H1 (cell line): ENCODE results near the gene SVEP1. TPM values are rescaled to one million over a fixed set of nuclear protein-coding genes. Genes with fewer than 3 reads are reported as not detected.

Experiments used
- CTCF ChIA-PET: fragments of 300-600 bp; sonication (Branson Sonifier 250); formaldehyde crosslinking; loops from one replicate; lab custom pipeline; 2021; ENCODE audit not compliant: partially characterized antibody; lab: Charles Lee
- POLR2A ChIA-PET: fragments of 300-600 bp; sonication (Branson Sonifier 250); formaldehyde crosslinking; loops from one replicate; lab custom pipeline; 2021; ENCODE audit warnings: inconsistent platforms; ENCODE audit not compliant: partially characterized antibody; lab: Charles Lee
- DNase-seq, 2 experiments: peaks; one replicate each; pipeline versions ENCODE4 v3.0.0 to v3.0.0-alpha.2; 2010 to 2022; ENCODE audit warnings: low spot score in 2 of 2, low read depth in 1 of 2, mixed read lengths in 1 of 2
- FAIRE-seq: peaks from 2 replicates; lab custom pipeline; 2011; peaks lifted over from hg19 to GRCh38; lab: Jason Lieb, UNC
- H2AFZ ChIP-seq: 2 replicates; pipeline ENCODE4 v1.8.1; 2012; ENCODE audit warnings: low read length, inconsistent platforms
- H2AK5ac ChIP-seq: 2 replicates; pipeline ENCODE4 v1.6.1; 2013; ENCODE audit warnings: low read depth, low read length
- H2BK120ac ChIP-seq: replicated peaks from 2 replicates; pipeline ENCODE3; 2013; ENCODE audit warnings: low read depth, low read length, inconsistent platforms
- H2BK12ac ChIP-seq: 2 replicates; pipeline ENCODE4 v1.6.1; 2013; ENCODE audit warnings: low read depth, low read length
- H2BK15ac ChIP-seq: 2 replicates; pipeline ENCODE4 v1.6.1; 2013; ENCODE audit warnings: low read length
- H2BK20ac ChIP-seq: 2 replicates; pipeline ENCODE4 v1.6.1; 2013; ENCODE audit warnings: low read length
- H2BK5ac ChIP-seq: 2 replicates; pipeline ENCODE4 v1.6.1; 2013; ENCODE audit warnings: low read depth, low read length
- H3K14ac ChIP-seq: 2 replicates; pipeline ENCODE4 v1.6.1; 2013; ENCODE audit warnings: inconsistent platforms; ENCODE audit not compliant: insufficient read length
- H3K18ac ChIP-seq: 2 replicates; pipeline ENCODE4 v1.6.1; 2013; ENCODE audit warnings: low read length; ENCODE audit errors: extremely low read depth
- H3K23ac ChIP-seq: 2 replicates; pipeline ENCODE4 v1.6.1; 2013; ENCODE audit warnings: inconsistent platforms; ENCODE audit not compliant: insufficient read length
- H3K23me2 ChIP-seq: 2 replicates; pipeline ENCODE4 v1.6.1; 2013; ENCODE audit warnings: low read depth, low read length
- H3K27ac ChIP-seq: 2 replicates; pipeline ENCODE4 v1.6.1; 2011; ENCODE audit warnings: low read depth, low read length, inconsistent platforms
- H3K27me3 ChIP-seq, 4 experiments: replicated peaks in 1 of 4; 1 replicate in 1 of 4; 2 replicates in 3 of 4; pipeline versions ENCODE4 v1.6.1 to v1.8.1; 2011 to 2013; ENCODE audit warnings: low read length in 3 of 4, mild to moderate bottlenecking in 3 of 4, inconsistent platforms in 2 of 4, mixed read lengths in 2 of 4, moderate library complexity in 1 of 4; ENCODE audit not compliant: control insufficient read depth in 3 of 4, insufficient read depth in 3 of 4; ENCODE audit errors: extremely low read depth in 1 of 4
- H3K36me3 ChIP-seq, 4 experiments: 2 replicates each; pipeline versions ENCODE4 v1.6.1 to v1.8.1; 2011 to 2013; ENCODE audit warnings: mild to moderate bottlenecking in 4 of 4, low read length in 3 of 4, moderate library complexity in 2 of 4, control low read depth in 1 of 4, inconsistent platforms in 1 of 4; ENCODE audit not compliant: insufficient read depth in 4 of 4, control insufficient read depth in 2 of 4
- H3K4ac ChIP-seq: replicated peaks from 2 replicates; pipeline ENCODE3; 2013; ENCODE audit warnings: low read length, low read depth, mixed read lengths, inconsistent platforms; ENCODE audit not compliant: insufficient read length
- H3K4me1 ChIP-seq, 4 experiments: replicated peaks in 1 of 4; 1 replicate in 1 of 4; 2 replicates in 3 of 4; pipeline versions ENCODE4 v1.6.1 to v1.8.1; 2011 to 2013; ENCODE audit warnings: low read length in 3 of 4, inconsistent platforms in 2 of 4, mixed read lengths in 1 of 4; ENCODE audit not compliant: insufficient read depth in 4 of 4, control insufficient read depth in 3 of 4
- H3K4me2 ChIP-seq, 2 experiments: 2 replicates each; pipeline versions ENCODE4 v1.6.1 to v1.8.1; 2011 to 2013; ENCODE audit warnings: low read depth in 2 of 2, low read length in 2 of 2, control low read depth in 1 of 2, inconsistent platforms in 1 of 2, mild to moderate bottlenecking in 1 of 2; ENCODE audit not compliant: insufficient read depth in 1 of 2
- H3K4me3 ChIP-seq, 4 experiments: fragments of 200-600, 300-600 bp in 1 of 4; sonication (generic), shearing (Covaris generic), sonication (Bioruptor Twin) in 1 of 4; 2 replicates each; pipeline versions ENCODE4 v1.5.1 to v1.8.1; 2011 to 2016; ENCODE audit warnings: low read length in 4 of 4, low read depth in 3 of 4, control low read depth in 2 of 4, inconsistent platforms in 2 of 4, mild to moderate bottlenecking in 2 of 4, mixed read lengths in 1 of 4, moderate library complexity in 1 of 4; ENCODE audit not compliant: insufficient read depth in 2 of 4; ENCODE audit errors: extremely low read depth in 1 of 4
- H3K56ac ChIP-seq: replicated peaks from 2 replicates; pipeline ENCODE3; 2013; ENCODE audit warnings: low read depth, mild to moderate bottlenecking, mixed read lengths, low read length, inconsistent platforms; ENCODE audit not compliant: insufficient read length
- H3K79me1 ChIP-seq: 2 replicates; pipeline ENCODE4 v1.6.1; 2013; ENCODE audit warnings: low read depth, low read length, control low read depth
- H3K79me2 ChIP-seq, 2 experiments: 2 replicates each; pipeline versions ENCODE4 v1.6.1 to v1.8.1; 2012 to 2013; ENCODE audit warnings: low read length in 2 of 2, mild to moderate bottlenecking in 2 of 2, inconsistent platforms in 1 of 2; ENCODE audit not compliant: insufficient read depth in 2 of 2, control insufficient read depth in 1 of 2
- H3K9ac ChIP-seq, 4 experiments: replicated peaks in 1 of 4; 1 replicate in 1 of 4; 2 replicates in 3 of 4; pipeline versions ENCODE4 v1.6.1 to v1.8.1; 2011 to 2013; ENCODE audit warnings: low read depth in 3 of 4, low read length in 3 of 4, control low read depth in 2 of 4, mild to moderate bottlenecking in 2 of 4, moderate library complexity in 2 of 4, inconsistent platforms in 1 of 4; ENCODE audit errors: extremely low read depth in 1 of 4
- H3K9me3 ChIP-seq, 2 experiments: 2 replicates each; pipeline versions ENCODE4 v1.6.1 to v1.8.1; 2012 to 2013; ENCODE audit warnings: mild to moderate bottlenecking in 2 of 2, moderate library complexity in 2 of 2, control low read depth in 1 of 2, inconsistent platforms in 1 of 2, low read depth in 1 of 2, low read length in 1 of 2, mixed read lengths in 1 of 2; ENCODE audit not compliant: insufficient read depth in 2 of 2
- H4K20me1 ChIP-seq, 2 experiments: replicated peaks in 1 of 2; 2 replicates each; pipeline versions ENCODE3 to v1.8.1; 2011 to 2013; ENCODE audit warnings: inconsistent platforms in 2 of 2, low read length in 2 of 2, mild to moderate bottlenecking in 1 of 2; ENCODE audit not compliant: insufficient read depth in 2 of 2, control insufficient read depth in 1 of 2
- H4K5ac ChIP-seq: 2 replicates; pipeline ENCODE4 v1.6.1; 2013; ENCODE audit warnings: low read length, low read depth, mixed read lengths, inconsistent platforms; ENCODE audit not compliant: insufficient read length
- H4K8ac ChIP-seq: 2 replicates; pipeline ENCODE4 v1.8.0; 2013; ENCODE audit warnings: mild to moderate bottlenecking, moderate library complexity, low read length, inconsistent platforms; ENCODE audit not compliant: insufficient read depth; ENCODE audit errors: extremely low read depth
- H4K91ac ChIP-seq: replicated peaks from 2 replicates; pipeline ENCODE3; 2013; ENCODE audit warnings: low read length, mixed read lengths, inconsistent platforms; ENCODE audit not compliant: insufficient read length
- BACH1 ChIP-seq: IDR thresholded peaks from 2 replicates; pipeline ENCODE4 v1.6.1; 2012; ENCODE audit warnings: low read length, improper control_type of control experiment
- HDAC2 ChIP-seq, 2 experiments: fragments of 300-600 bp in 1 of 2; sonication (generic) in 1 of 2; IDR thresholded peaks; 2 replicates each; pipeline ENCODE4 v1.6.1; 2011 to 2012; ENCODE audit warnings: low read depth in 2 of 2, low read length in 2 of 2, mild to moderate bottlenecking in 2 of 2, moderate library complexity in 2 of 2, borderline replicate concordance in 1 of 2, inconsistent platforms in 1 of 2
- KDM4A ChIP-seq: IDR thresholded peaks from one replicate; pipeline ENCODE4 v1.7.1; 2012; ENCODE audit warnings: low read depth, mild to moderate bottlenecking, moderate library complexity, low read length, inconsistent platforms; ENCODE audit not compliant: severe bottlenecking
- PHF8 ChIP-seq: fragments of 200-600 bp; sonication (generic); conservative IDR thresholded peaks from 2 replicates; pipeline ENCODE4 v1.7.1; 2012; ENCODE audit warnings: low read depth, mild to moderate bottlenecking, inconsistent platforms, low read length, moderate library complexity
- RAD21 ChIP-seq, 2 experiments: IDR thresholded peaks in 1 of 2; conservative IDR thresholded peaks in 1 of 2; 2 replicates each; pipeline ENCODE4 v1.6.1; 2011; ENCODE audit warnings: low read depth in 2 of 2, low read length in 2 of 2, improper control_type of control experiment in 1 of 2, inconsistent platforms in 1 of 2, mild to moderate bottlenecking in 1 of 2, moderate library complexity in 1 of 2
- RXRA ChIP-seq: IDR thresholded peaks from 2 replicates; pipeline ENCODE4 v1.6.1; 2011; ENCODE audit warnings: low read depth, mild to moderate bottlenecking, low read length, moderate library complexity; ENCODE audit not compliant: insufficient read depth
- SIN3A ChIP-seq, 2 experiments: IDR thresholded peaks in 1 of 2; conservative IDR thresholded peaks in 1 of 2; 2 replicates each; pipeline ENCODE4 v1.6.1; 2011 to 2012; ENCODE audit warnings: low read length in 2 of 2, improper control_type of control experiment in 1 of 2, low read depth in 1 of 2, mild to moderate bottlenecking in 1 of 2
- SP1 ChIP-seq: IDR thresholded peaks from 2 replicates; pipeline ENCODE4 v1.6.1; 2011; ENCODE audit warnings: low read depth, low read length
- SUZ12 ChIP-seq: fragments of 200-600 bp; sonication (generic); IDR thresholded peaks from 2 replicates; pipeline ENCODE4 v1.6.1; 2012; ENCODE audit warnings: mild to moderate bottlenecking, inconsistent platforms, low read length, moderate library complexity, mixed read lengths
- polyA plus RNA-seq, 7 experiments: library from polyadenylated mRNA; depleted of rRNA in 3 of 7; stranded (reverse) in 5 of 7; unstranded in 2 of 7; fragments of >200 nt in 5 of 7; fragments of 200-250 nt in 2 of 7; gene quantifications; 1 replicate in 5 of 7; 2 replicates in 1 of 7; 4 replicates in 1 of 7; pipeline versions ENCODE4 v1.2.1 to v1.2.3, GENCODE V29; 2011 to 2013; ENCODE audit warnings: missing spikeins in 2 of 7, mixed read lengths in 2 of 7
- total RNA-seq: library from RNA; stranded (reverse); fragmentation: NEBNext Ultra II Directional; extraction: Animal tissue kit (Norgen Biotek cat#: 25700); gene quantifications from 2 replicates; pipeline ENCODE4 v1.2.1, GENCODE V29; 2021

Gene SVEP1
- total and polyA plus RNA-seq, 2 of the 8 experiments (the other 6 are each of a cell fraction or from before 2014, with no cell fraction given): 0.11 to 0.37 TPM

- no peak overlapping the region for H3K4ac ChIP-seq
- H3K36me3 ChIP-seq: no peaks in the 10 kb centered on the region
- no peak overlapping the region for H4K8ac ChIP-seq
- ChIA-PET POLR2A (no interaction called here), CTCF (interaction anchor here (1.3 to 1.6 kb wide), 4 partner anchors 12 to 191 kb away, joined by 3 to 4 read pairs (median 3); no protein-coding TSS in a partner anchor)
- TF ChIP-seq SUZ12: no peak
- TF ChIP-seq HDAC2 (IDR thresholded peaks at IDR 0.05; ENCODE audit: borderline replicate concordance in 1 of 2, low read depth in 2 of 2, low read length in 2 of 2): no peak
- no peak for TF ChIP-seq PHF8
- no peak for TF ChIP-seq SIN3A (conservative IDR thresholded peaks at IDR 0.05 in 1 of 2, IDR thresholded peaks at IDR 0.05 in 1 of 2; ENCODE audit: low read depth in 1 of 2, low read length in 2 of 2)
- no peak for TF ChIP-seq SP1
- no peak for TF ChIP-seq RAD21 (IDR thresholded peaks at IDR 0.05 in 1 of 2, conservative IDR thresholded peaks at IDR 0.05 in 1 of 2; ENCODE audit: low read depth in 2 of 2, low read length in 2 of 2)
- no peak for TF ChIP-seq BACH1
- TF ChIP-seq KDM4A: no peak
- no peak for TF ChIP-seq RXRA
- no peaks in the 10 kb centered on the region for H3K23me2 ChIP-seq
- no peak overlapping the region for H3K18ac ChIP-seq
- no peak overlapping the region for H2BK5ac ChIP-seq
- FAIRE-seq (no peak), DNase-seq (no peak)
- H3K9ac ChIP-seq: no peak overlapping the region
- no peaks in the 10 kb centered on the region for H3K79me1 ChIP-seq
- H2BK20ac ChIP-seq: no peak overlapping the region
- no peaks in the 10 kb centered on the region for H3K4me1 ChIP-seq
- H3K79me2 ChIP-seq: no peaks in the 10 kb centered on the region
- H2BK15ac ChIP-seq: no peak overlapping the region
- H2BK12ac ChIP-seq: no peak overlapping the region
- H2AFZ ChIP-seq: no peak overlapping the region
- H3K56ac ChIP-seq: no peak overlapping the region
- no peak overlapping the region for H4K5ac ChIP-seq
- H2AK5ac ChIP-seq: no peak overlapping the region
- H3K27me3 ChIP-seq: no peaks in the 10 kb centered on the region
- no peak overlapping the region for H3K4me2 ChIP-seq
- H3K4me3 ChIP-seq: no peak overlapping the region
- no peaks in the 10 kb centered on the region for H4K20me1 ChIP-seq
- no peak overlapping the region for H4K91ac ChIP-seq
- H3K9me3 ChIP-seq: no peaks in the 10 kb centered on the region
- no peak overlapping the region for H3K23ac ChIP-seq
- no peak overlapping the region for H3K27ac ChIP-seq
- no peak overlapping the region for H2BK120ac ChIP-seq
- no peak overlapping the region for H3K14ac ChIP-seq
Measured at GRCh38 chr9:110531776-110532175, 47.8 kb downstream of the SVEP1 start.
